Transverse colon (tissue), 4 donors: ENCODE results near the gene PLB1. TPM values are rescaled to one million over a fixed set of nuclear protein-coding genes. Genes with fewer than 3 reads are reported as not detected.
A peak's percentile ranks its signal among the peaks of the same experiment; 100 is the strongest.

Experiments used
- DNase-seq: peaks from one replicate; pipeline ENCODE4 v3.0.0-alpha.2; 2019
- H3K27ac ChIP-seq, 4 donors: fragments of 200-600 bp; sonication (generic); 2 replicates each; pipeline ENCODE4 v1.5.1; 2016 to 2018; ENCODE audit warnings: inconsistent platforms in 4 of 4
- H3K27me3 ChIP-seq: fragments of 200-600 bp; sonication (generic); 2 replicates; pipeline ENCODE4 v1.5.1; 2017; ENCODE audit warnings: inconsistent platforms
- H3K36me3 ChIP-seq, 4 donors: fragments of 200-600 bp; sonication (generic); 2 replicates each; pipeline ENCODE4 v1.5.1; 2017 to 2019; ENCODE audit warnings: inconsistent platforms in 4 of 4
- H3K4me1 ChIP-seq, 4 donors: fragments of 200-600 bp; sonication (generic); 2 replicates each; pipeline ENCODE4 v1.5.1; 2017 to 2020; ENCODE audit warnings: inconsistent platforms in 4 of 4
- H3K4me3 ChIP-seq, 4 donors: fragments of 200-600 bp; sonication (generic); 1 replicate in 1 of 4; 2 replicates in 3 of 4; pipeline versions ENCODE4 v1.5.1 to v1.6.1; 2017 to 2019; ENCODE audit warnings: inconsistent platforms in 4 of 4
- H3K9me3 ChIP-seq, 2 donors: fragments of 200-600 bp; sonication (generic); 2 replicates each; pipeline ENCODE4 v1.5.1; 2017 to 2019; ENCODE audit warnings: inconsistent platforms in 2 of 2
- EP300 ChIP-seq: sonication (generic); formaldehyde crosslinking; IDR thresholded peaks from one replicate; pipeline ENCODE4 v1.6.1; 2017; ENCODE audit warnings: antibody characterized with exemption, low read depth
- POLR2A ChIP-seq: fragments of 450-650 bp; IDR thresholded peaks from one replicate; pipeline ENCODE4 v1.6.1; 2016; ENCODE audit warnings: antibody characterized with exemption, mild to moderate bottlenecking, moderate library complexity
- POLR2AphosphoS5 ChIP-seq, 3 donors: sonication (generic); formaldehyde crosslinking; IDR thresholded peaks; one replicate each; pipeline ENCODE4 v1.6.1; 2016; ENCODE audit warnings: antibody characterized with exemption in 3 of 3
- WGBS, 2 donors: methylation state at CpG; one replicate each; pipeline ENCODE4 v1.1.5; 2018; ENCODE audit warnings: low coverage in 1 of 2; 5-methylcytosine and 5-hydroxymethylcytosine counted together
- in situ Hi-C, 4 donors: fragments of 200-750 bp; cut with MboI; loops; one replicate each; pipeline versions ENCODE4 v1.15.0 to v1.15.1; 2017; ENCODE audit warnings: low sequenced_read_pairs in 3 of 4, low pct_ligation_motif_present in 1 of 4, low pct_unique_long_range_greater_than_20kb in 1 of 4
- intact Hi-C: fragments of 100-400 bp; cut with DNase I; formaldehyde crosslinking; loops from one replicate; pipeline ENCODE4 v1.15.1; 2023; ENCODE audit warnings: low total_unique reads
- total RNA-seq, 4 donors: library from RNA; depleted of rRNA; stranded (reverse); fragments of >200 nt; gene quantifications; one replicate each; pipeline ENCODE4 v1.1.0, GENCODE V29; 2016
- TF ChIP-seq, protein P1 (sequence below), 5 experiments: fragments of 200-600 bp in 3 of 5; fragments of 450-650 bp in 2 of 5; sonication (generic) in 3 of 5; IDR thresholded peaks; 1 replicate in 2 of 5; 2 replicates in 3 of 5; pipeline ENCODE4 v1.5.1; 2016 to 2017; ENCODE audit warnings: antibody characterized with exemption in 5 of 5, inconsistent platforms in 3 of 5, mild to moderate bottlenecking in 2 of 5, moderate library complexity in 1 of 5

PLB1 gene
- total RNA-seq, 4 donors from 2014 or later = 0.20 to 4.2 (median 1.8) TPM

DNA sequence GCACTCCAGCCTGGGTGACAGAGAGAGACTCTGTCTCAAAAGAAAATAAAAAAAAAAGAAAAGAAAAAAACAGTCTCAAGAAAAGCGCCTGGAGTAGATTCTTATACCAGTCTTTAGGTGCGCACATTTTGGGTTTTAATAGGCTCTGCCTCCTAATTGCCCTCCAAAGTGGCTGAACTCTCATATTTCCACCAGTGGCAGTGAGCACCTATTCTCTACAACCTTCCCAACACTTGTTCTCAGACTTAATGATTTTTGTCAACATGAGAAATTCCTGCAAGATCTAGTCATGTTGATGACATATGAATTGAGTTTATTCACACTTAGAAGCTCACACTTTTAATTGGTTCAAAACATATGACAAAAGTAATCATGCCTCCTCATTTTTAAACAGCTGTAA, 39.0 kb downstream of the PLB1 start:
- WGBS, 2 donors = 93 to 100% methylated on average over 2 of the region's 2 CpGs
- intact Hi-C loops = no loop called here
- Histone ChIP-seq H3K36me3 (no peaks in the 10 kb centered on the region), H3K27me3 (no peaks in the 10 kb centered on the region), H3K9me3 (no peaks in the 10 kb centered on the region), H3K4me3 (no peak overlapping the region), H3K4me1 (no peaks in the 10 kb centered on the region), H3K27ac (no peak overlapping the region)
- DNase-seq = no peak
- TF ChIP-seq, protein P1, sequence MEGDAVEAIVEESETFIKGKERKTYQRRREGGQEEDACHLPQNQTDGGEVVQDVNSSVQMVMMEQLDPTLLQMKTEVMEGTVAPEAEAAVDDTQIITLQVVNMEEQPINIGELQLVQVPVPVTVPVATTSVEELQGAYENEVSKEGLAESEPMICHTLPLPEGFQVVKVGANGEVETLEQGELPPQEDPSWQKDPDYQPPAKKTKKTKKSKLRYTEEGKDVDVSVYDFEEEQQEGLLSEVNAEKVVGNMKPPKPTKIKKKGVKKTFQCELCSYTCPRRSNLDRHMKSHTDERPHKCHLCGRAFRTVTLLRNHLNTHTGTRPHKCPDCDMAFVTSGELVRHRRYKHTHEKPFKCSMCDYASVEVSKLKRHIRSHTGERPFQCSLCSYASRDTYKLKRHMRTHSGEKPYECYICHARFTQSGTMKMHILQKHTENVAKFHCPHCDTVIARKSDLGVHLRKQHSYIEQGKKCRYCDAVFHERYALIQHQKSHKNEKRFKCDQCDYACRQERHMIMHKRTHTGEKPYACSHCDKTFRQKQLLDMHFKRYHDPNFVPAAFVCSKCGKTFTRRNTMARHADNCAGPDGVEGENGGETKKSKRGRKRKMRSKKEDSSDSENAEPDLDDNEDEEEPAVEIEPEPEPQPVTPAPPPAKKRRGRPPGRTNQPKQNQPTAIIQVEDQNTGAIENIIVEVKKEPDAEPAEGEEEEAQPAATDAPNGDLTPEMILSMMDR (IDR thresholded peaks at IDR 0.05) = no peak
- TF ChIP-seq POLR2AphosphoS5 (IDR thresholded peaks at IDR 0.05) = no peak
- TF ChIP-seq EP300 = no peak
- no peak for TF ChIP-seq POLR2A
- in situ Hi-C loops = no loop called here

DNA sequence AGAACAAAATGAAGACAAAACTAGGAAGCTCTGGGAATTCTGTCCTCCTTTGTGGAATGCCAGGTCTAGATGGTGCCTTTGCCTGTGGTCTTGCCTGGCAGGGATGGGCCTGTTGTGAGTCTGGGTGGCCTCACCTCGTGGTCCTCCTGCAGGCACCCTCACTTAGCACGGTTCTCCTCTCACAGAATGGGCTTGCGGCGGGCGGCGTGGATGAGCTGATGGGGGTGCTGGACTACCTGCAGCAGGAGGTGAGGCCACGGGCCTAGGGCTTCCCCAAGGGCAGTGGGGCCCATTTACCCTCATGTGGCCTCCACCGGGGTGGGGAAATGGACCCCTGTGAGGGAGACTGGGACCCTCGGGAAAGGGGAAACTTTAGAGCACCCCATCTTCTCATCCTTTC, 42.3 kb downstream of the PLB1 start:
- DNase-seq = no peak
- TF ChIP-seq EP300 = no peak
- TF ChIP-seq, protein P1 (IDR thresholded peaks at IDR 0.05) = no peak
- no peak for TF ChIP-seq POLR2AphosphoS5 (IDR thresholded peaks at IDR 0.05)
- no peak for TF ChIP-seq POLR2A
- Histone ChIP-seq H3K36me3 (no peaks in the 10 kb centered on the region), H3K27me3 (no peaks in the 10 kb centered on the region), H3K9me3 (no peaks in the 10 kb centered on the region), H3K4me1 (no peaks in the 10 kb centered on the region), H3K27ac (no peak overlapping the region), H3K4me3 (no peak overlapping the region)
- in situ Hi-C loops = no loop called here
- 97% methylated on average over 9 of the region's 9 CpGs; no CpG with 5 or more reads in 1 of the 2 donors for WGBS, 2 donors
- intact Hi-C loops = no loop called here

DNA sequence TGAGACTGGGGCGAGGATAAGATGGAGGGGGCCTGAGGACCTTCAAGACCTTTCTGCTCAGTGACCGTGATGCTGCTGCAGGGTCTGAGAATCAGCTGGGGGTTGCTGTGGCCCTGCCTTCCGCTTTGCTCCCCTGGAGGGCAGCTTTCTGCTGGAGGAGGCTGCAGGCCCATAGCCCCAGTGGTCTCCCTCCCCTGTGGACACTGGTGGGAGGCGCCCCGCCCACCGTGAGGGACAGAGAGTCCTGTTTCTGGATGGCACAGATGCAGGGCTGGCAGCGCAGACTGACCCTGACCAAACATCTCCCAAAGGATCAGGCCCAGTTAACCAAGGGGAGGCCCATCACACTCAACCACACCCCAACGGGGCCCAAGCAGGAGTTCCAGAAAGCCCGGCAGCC, 42.8 kb downstream of the PLB1 start:
- no peak for TF ChIP-seq POLR2A
- no peak for TF ChIP-seq EP300
- TF ChIP-seq, protein P1 (IDR thresholded peaks at IDR 0.05) = no peak
- no peak for TF ChIP-seq POLR2AphosphoS5 (IDR thresholded peaks at IDR 0.05)
- Histone ChIP-seq H3K4me1 (no peaks in the 10 kb centered on the region), H3K9me3 (no peaks in the 10 kb centered on the region), H3K27ac (no peak overlapping the region), H3K36me3 (no peaks in the 10 kb centered on the region), H3K27me3 (no peaks in the 10 kb centered on the region), H3K4me3 (no peak overlapping the region)
- no peak for DNase-seq
- 72% methylated on average over 5 of the region's 9 CpGs; no CpG with 5 or more reads in 1 of the 2 donors for WGBS, 2 donors
- intact Hi-C loops (no loop called here), in situ Hi-C loops (no loop called here)

DNA sequence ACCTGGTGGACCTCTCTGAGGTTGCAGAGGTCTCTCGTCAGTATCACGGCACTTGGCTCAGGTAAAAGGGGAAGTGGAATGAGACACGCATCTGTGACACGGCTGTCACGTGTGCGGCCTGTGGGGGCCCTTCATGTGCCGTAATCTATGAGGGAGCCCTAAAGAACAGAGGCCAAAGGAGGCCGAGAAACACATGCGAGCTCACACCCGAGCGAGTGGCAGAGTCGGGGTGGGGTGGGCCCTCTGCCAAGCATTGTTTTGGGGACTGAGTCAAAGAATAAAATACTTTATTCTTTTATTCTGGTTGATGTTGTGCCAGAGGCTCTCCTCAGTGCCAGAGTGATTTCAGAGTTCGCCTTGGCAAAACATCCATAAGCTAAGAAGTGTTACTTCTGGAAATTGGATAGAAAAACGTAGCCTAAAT, 43.3 kb downstream of the PLB1 start:
- H3K27me3 ChIP-seq = no peaks in the 10 kb centered on the region
- H3K4me1 ChIP-seq = peaks cover 0 to 1% (median 0%) of the 10 kb centered on the region in 4 donors
- in situ Hi-C loops = no loop called here
- TF ChIP-seq, protein P1 (IDR thresholded peaks at IDR 0.05) = no peak
- no peak for TF ChIP-seq POLR2A
- TF ChIP-seq POLR2AphosphoS5 (IDR thresholded peaks at IDR 0.05) = no peak
- no peak for TF ChIP-seq EP300
- intact Hi-C loops = no loop called here
- no peak overlapping the region for H3K27ac ChIP-seq
- H3K36me3 ChIP-seq = no peaks in the 10 kb centered on the region
- H3K4me3 ChIP-seq = no peak overlapping the region
- DNase-seq = peak; percentile 48
- WGBS, 2 donors = 45 to 51% methylated on average over 9 to 14 of the region's 14 CpGs
- no peaks in the 10 kb centered on the region for H3K9me3 ChIP-seq
